Heart left ventricle (tissue), 13 donors: ENCODE results near the gene RACGAP1.

Experiments
- CTCF ChIP-seq, 12 donors: fragments of 200-600 bp; sonication (generic) in 4 of 12; IDR thresholded peaks; one replicate each; pipeline versions ENCODE4 v1.5.0 to v1.8.0; 2018 to 2022; ENCODE audit warnings: antibody characterized with exemption in 12 of 12, mild to moderate bottlenecking in 5 of 12
- POLR2A ChIP-seq, 2 donors: fragments of 450-650 bp; IDR thresholded peaks; one replicate each; pipeline ENCODE4 v1.6.1; 2017; ENCODE audit warnings: antibody characterized with exemption in 2 of 2, mild to moderate bottlenecking in 2 of 2, moderate library complexity in 2 of 2
- donor health status: ischemic (EF 13 %, LVEDD 7.1; RV severe dilation, severe dysfunction).
- donor health status: DM: no; HTN: yes; CAD: no.
- donor health status: DM: no; HTN: no; CAD: no.
- donor health status: ischemic (EF 25% LVEDD 6.9; RV normal size, moderate dysfunction).
- donor health status: ischemic (EF 25% LVEDD 5.7; RV mildly dilated, moderate dysfunction).
- donor health status: ischemic (EF 35%, LVEDD 5.7; RV mildly dilated, moderate dysfunction).
- donor health status: nonischemic (EF 11% LVEDD 7.7; RV severe dilation, severe dysfunction).
- donor health status: DM: yes; HTN: yes; CAD: no.
- donor health status: PGD.
- donor health status: ischemic (EF 29% LVEDD 5.4; RV normal size, mild dysfunction).
- donor health status: nonischemic (EF 23%, LVEDD 6.1; RV moderate dilation, normal function).

- TF ChIP-seq CTCF (IDR thresholded peaks at IDR 0.05) = no peak
- no peak for TF ChIP-seq POLR2A (IDR thresholded peaks at IDR 0.05)
These were observed 51.9 kb downstream of the RACGAP1 start for GRCh38 chr12:49973361-49973830.
